Aorta (tissue), 5 donors: ENCODE results near the gene SETX. TPM values are rescaled to one million over a fixed set of nuclear protein-coding genes. Genes with fewer than 3 reads are reported as not detected.
"Not testable (repeated sequence)": the region's sequence is repeated elsewhere in the genome, so short reads cannot be mapped to it uniquely, and the experiment has no call there.

Experiments used
- ATAC-seq: fragments of 200-7000 bp; cut with Tn5 transposase; one replicate; pipeline ENCODE4 v1.9.1; 2022; ENCODE audit warnings: moderate library complexity; ENCODE audit not compliant: low FRiP score
- DNase-seq, 2 donors: peaks; one replicate each; pipeline ENCODE4 v3.0.0-alpha.2; 2020
- H3K27ac ChIP-seq, 2 donors: one replicate each; pipeline ENCODE4 v1.5.1; 2013; ENCODE audit warnings: low read length in 2 of 2, mild to moderate bottlenecking in 2 of 2, moderate library complexity in 2 of 2, control low read depth in 1 of 2, inconsistent platforms in 1 of 2, low read depth in 1 of 2
- H3K27me3 ChIP-seq, 2 donors: one replicate each; pipeline ENCODE4 v1.6.1; 2013; ENCODE audit warnings: control low read depth in 1 of 2, low read length in 1 of 2, mild to moderate bottlenecking in 1 of 2, moderate library complexity in 1 of 2; ENCODE audit not compliant: insufficient read depth in 2 of 2, control insufficient read depth in 1 of 2
- H3K36me3 ChIP-seq, 2 donors: one replicate each; pipeline ENCODE4 v1.6.1; 2013; ENCODE audit warnings: control low read depth in 1 of 2, low read length in 1 of 2, mild to moderate bottlenecking in 1 of 2; ENCODE audit not compliant: insufficient read depth in 2 of 2, control insufficient read depth in 1 of 2
- H3K4me1 ChIP-seq, 2 donors: one replicate each; pipeline ENCODE4 v1.6.1; 2013; ENCODE audit warnings: low read length in 2 of 2, control low read depth in 1 of 2, mild to moderate bottlenecking in 1 of 2, moderate library complexity in 1 of 2; ENCODE audit not compliant: insufficient read depth in 2 of 2, control insufficient read depth in 1 of 2
- H3K4me3 ChIP-seq, 2 donors: one replicate each; pipeline ENCODE4 v1.5.1; 2013; ENCODE audit warnings: low read length in 2 of 2, control low read depth in 1 of 2, mild to moderate bottlenecking in 1 of 2
- H3K9me3 ChIP-seq: one replicate; pipeline ENCODE4 v1.6.1; 2013; ENCODE audit warnings: mild to moderate bottlenecking, low read length; ENCODE audit not compliant: control insufficient read depth
- WGBS, 2 donors: extraction: QIAGEN DNeasy Blood & Tissue Kit; methylation state at CpG; one replicate each; pipeline ENCODE4 v1.1.7; 2013; 5-methylcytosine and 5-hydroxymethylcytosine counted together
- intact Hi-C, 2 donors: fragments of 100-400 bp; cut with DNase I; formaldehyde crosslinking; loops; one replicate each; pipeline versions ENCODE4 v1.14.2 to v1.15.0; 2022
- polyA plus RNA-seq, 2 donors: library from polyadenylated mRNA; stranded (reverse); fragments of 200-250 nt; gene quantifications; one replicate each; pipeline ENCODE4 v1.2.3, GENCODE V29; 2013
- total RNA-seq, 2 donors: library from RNA; stranded (reverse); fragmentation: NEBNext Ultra II Directional; extraction: Animal tissue kit (Norgen Biotek cat#: 25700); gene quantifications; one replicate each; pipeline ENCODE4 v1.2.1, GENCODE V29; 2021
- donor health status: healthy with polysubstance abuse.
- donor health status: Bipolar disorder and iron deficiency.
- donor health status: DM: no; HTN: no; CAD: no.
- donor health status: DM: no; HTN: no; CAD: no.
- donor health status: DM: yes; HTN: yes; CAD: no.

SETX gene
- total and polyA plus RNA-seq, 4 donors, result 9.5 to 67.9 (median 35.8) TPM

- Histone ChIP-seq H3K27me3 (no peaks in the 10 kb centered on the region), H3K9me3 (no peaks in the 10 kb centered on the region), H3K36me3 (peaks cover 6 to 12% of the 10 kb centered on the region in 2 donors), H3K4me1 (peaks cover 0 to under 1% of the 10 kb centered on the region in 2 donors), H3K4me3 (no peak overlapping the region), H3K27ac (no peak overlapping the region)
- ATAC-seq, result no peak
- 63 to 68% methylated on average over 7 of the region's 7 CpGs for WGBS, 2 donors
- intact Hi-C loops, result no loop called here
- DNase-seq, result no peak
Measured at GRCh38 chr9:132283863-132284262, 70.9 kb downstream of the SETX start.

GRCh38 chr9:132283165-132283564 lies 71.6 kb downstream of the SETX start:
- intact Hi-C loops, result no loop called here
- Histone ChIP-seq H3K27ac (no peak overlapping the region), H3K4me3 (no peak overlapping the region), H3K27me3 (no peaks in the 10 kb centered on the region), H3K36me3 (peaks cover 6 to 12% of the 10 kb centered on the region in 2 donors), H3K4me1 (no peaks in the 10 kb centered on the region), H3K9me3 (no peaks in the 10 kb centered on the region)
- no peak for DNase-seq
- 49 to 63% methylated on average over 4 of the region's 4 CpGs for WGBS, 2 donors
- no peak for ATAC-seq

GRCh38 chr9:132274861-132275260 lies 79.9 kb downstream of the SETX start:
- intact Hi-C loops, result no loop called here
- WGBS, 2 donors, result 89 to 92% methylated on average over 2 of the region's 2 CpGs

GRCh38 chr9:132269704-132270516 lies 84.9 kb downstream of the SETX start:
- not testable (repeated sequence) for H3K27me3 ChIP-seq, H3K4me3 ChIP-seq, H3K9me3 ChIP-seq, ATAC-seq, H3K27ac ChIP-seq, H3K36me3 ChIP-seq, H3K4me1 ChIP-seq, DNase-seq
- intact Hi-C loops, result loop anchor here in 1 of 2 donors (5.0 kb wide), 1 partner anchor 508 kb away; no protein-coding TSS in a partner anchor
- WGBS, 2 donors, result 84 to 85% methylated on average over 10 to 13 of the region's 16 CpGs

More at GRCh38 chr9:132274861-132275260, 79.9 kb downstream of the SETX start:
- Histone ChIP-seq H3K27ac (no peak overlapping the region), H3K27me3 (no peaks in the 10 kb centered on the region), H3K9me3 (no peaks in the 10 kb centered on the region), H3K4me3 (no peak overlapping the region), H3K4me1 (no peaks in the 10 kb centered on the region), H3K36me3 (peaks cover 0 to 10% of the 10 kb centered on the region in 2 donors)
- DNase-seq (no peak), ATAC-seq (no peak)

GRCh38 chr9:132268725-132269352 lies 85.9 kb downstream of the SETX start:
- H3K4me3 ChIP-seq, result no peak overlapping the region
- H3K27me3 ChIP-seq, result no peaks in the 10 kb centered on the region
- ATAC-seq (no peak), DNase-seq (peak; percentile 71 to 86)
- intact Hi-C loops, result loop anchor here in 1 of 2 donors (5.0 kb wide), 1 partner anchor 507 kb away; no protein-coding TSS in a partner anchor
- H3K9me3 ChIP-seq, result no peaks in the 10 kb centered on the region
- H3K27ac ChIP-seq, result no peak overlapping the region
- peaks cover 0 to 5% of the 10 kb centered on the region in 2 donors for H3K36me3 ChIP-seq
- 39 to 42% methylated on average over 10 of the region's 10 CpGs for WGBS, 2 donors
- H3K4me1 ChIP-seq, result no peaks in the 10 kb centered on the region

GRCh38 chr9:132267660-132268059 lies 87.1 kb downstream of the SETX start:
- no peaks in the 10 kb centered on the region for H3K4me1 ChIP-seq
- 76 to 87% methylated on average over 3 of the region's 3 CpGs for WGBS, 2 donors
- H3K4me3 ChIP-seq, result no peak overlapping the region
- H3K27ac ChIP-seq, result no peak overlapping the region
- DNase-seq (no peak), ATAC-seq (no peak)
- no peaks in the 10 kb centered on the region for H3K9me3 ChIP-seq
- no peaks in the 10 kb centered on the region for H3K27me3 ChIP-seq
- H3K36me3 ChIP-seq, result peaks cover 0 to 5% of the 10 kb centered on the region in 2 donors
- intact Hi-C loops, result loop anchor here in 1 of 2 donors (5.0 kb wide), 1 partner anchor 505 kb away; no protein-coding TSS in a partner anchor

GRCh38 chr9:132266017-132266416 lies 88.8 kb downstream of the SETX start:
- Histone ChIP-seq H3K27me3 (no peaks in the 10 kb centered on the region), H3K27ac (no peak overlapping the region), H3K36me3 (peaks cover 3 to 5% of the 10 kb centered on the region in 2 donors), H3K4me1 (no peaks in the 10 kb centered on the region), H3K4me3 (no peak overlapping the region), H3K9me3 (no peaks in the 10 kb centered on the region)
- no peak for DNase-seq
- intact Hi-C loops, result loop anchor here in 1 of 2 donors (5.0 kb wide), 1 partner anchor 504 kb away; no protein-coding TSS in a partner anchor
- 87 to 91% methylated on average over 3 of the region's 3 CpGs for WGBS, 2 donors
- no peak for ATAC-seq

- DNase-seq (no peak), ATAC-seq (no peak)
- intact Hi-C loops, result no loop called here
- WGBS, 2 donors, result 88 to 91% methylated on average over 3 of the region's 3 CpGs
- no peaks in the 10 kb centered on the region for H3K9me3 ChIP-seq
- H3K27me3 ChIP-seq, result no peaks in the 10 kb centered on the region
- no peaks in the 10 kb centered on the region for H3K4me1 ChIP-seq
- H3K36me3 ChIP-seq, result peaks cover 3 to 4% of the 10 kb centered on the region in 2 donors
- no peak overlapping the region for H3K27ac ChIP-seq
- no peak overlapping the region for H3K4me3 ChIP-seq
Measured at GRCh38 chr9:132260846-132261245, 93.9 kb downstream of the SETX start.
